Breast epithelium (tissue), 4 donors: Measurements from ENCODE around the gene GNAO1. TPM values are rescaled to one million over a fixed set of nuclear protein-coding genes. Genes with fewer than 3 reads are reported as not detected.

Experiments used
- DNase-seq, 2 donors: peaks; one replicate each; pipeline ENCODE4 v3.0.0-alpha.2; 2019; ENCODE audit warnings: low spot score in 2 of 2
- H3K27ac ChIP-seq, 2 donors: fragments of 200-600 bp; sonication (generic) in 1 of 2; one replicate each; pipeline ENCODE4 v1.5.1; 2016 to 2019; ENCODE audit warnings: mild to moderate bottlenecking in 1 of 2
- H3K27me3 ChIP-seq, 2 donors: fragments of 200-600 bp; sonication (generic) in 1 of 2; one replicate each; pipeline versions ENCODE4 v1.5.1 to v1.6.0; 2017 to 2019; ENCODE audit warnings: control low read depth in 1 of 2, mild to moderate bottlenecking in 1 of 2
- H3K36me3 ChIP-seq: fragments of 200-600 bp; one replicate; pipeline ENCODE4 v1.5.1; 2019
- H3K4me1 ChIP-seq, 2 donors: fragments of 200-600 bp; sonication (generic); one replicate each; pipeline ENCODE4 v1.5.1; 2016 to 2019; ENCODE audit warnings: control low read depth in 1 of 2
- H3K4me3 ChIP-seq, 3 donors: fragments of 200-600 bp; sonication (generic); 1 replicate in 2 of 3; 2 replicates in 1 of 3; pipeline ENCODE4 v1.5.1; 2016 to 2019; ENCODE audit warnings: mild to moderate bottlenecking in 3 of 3, moderate library complexity in 2 of 3
- H3K9me3 ChIP-seq, 2 donors: fragments of 200-600 bp; sonication (generic) in 1 of 2; one replicate each; pipeline ENCODE4 v1.5.1; 2016 to 2019; ENCODE audit warnings: control low read depth in 1 of 2
- CTCF ChIP-seq, 3 donors: fragments of 450-650 bp; IDR thresholded peaks; one replicate each; pipeline ENCODE4 v1.5.1; 2016 to 2017; ENCODE audit warnings: antibody characterized with exemption in 3 of 3, mild to moderate bottlenecking in 3 of 3, moderate library complexity in 3 of 3
- POLR2A ChIP-seq: fragments of 450-650 bp; IDR thresholded peaks from one replicate; pipeline ENCODE4 v1.6.1; 2016; ENCODE audit warnings: antibody characterized with exemption, mild to moderate bottlenecking, moderate library complexity
- POLR2AphosphoS5 ChIP-seq, 3 donors: sonication (generic); formaldehyde crosslinking; IDR thresholded peaks; one replicate each; pipeline ENCODE4 v1.6.1; 2017; ENCODE audit warnings: antibody characterized with exemption in 3 of 3
- intact Hi-C: fragments of 100-400 bp; cut with DNase I; formaldehyde crosslinking; loops from one replicate; pipeline ENCODE4 v1.15.1; 2023; ENCODE audit warnings: low total_unique reads
- total RNA-seq, 3 donors: library from RNA; depleted of rRNA; stranded (reverse); fragments of >200 nt; gene quantifications; one replicate each; pipeline ENCODE4 v1.1.0, GENCODE V29; 2016

The GNAO1 gene
- total RNA-seq, 3 donors from 2014 or later = 0.96 to 1.9 (median 0.98) TPM

- DNase-seq = peak; percentile 55 to 85
- intact Hi-C loops = no loop called here
- no peaks in the 10 kb centered on the region for H3K27me3 ChIP-seq
- H3K4me3 ChIP-seq = no peak overlapping the region
- TF ChIP-seq POLR2A (no peak), POLR2AphosphoS5 (IDR thresholded peaks at IDR 0.05) (no peak), CTCF (IDR thresholded peaks at IDR 0.05) (no peak)
- H3K36me3 ChIP-seq = no peaks in the 10 kb centered on the region
- H3K4me1 ChIP-seq = no peaks in the 10 kb centered on the region
- H3K9me3 ChIP-seq = no peaks in the 10 kb centered on the region
- H3K27ac ChIP-seq = peak overlapping the region; percentile 30 to 58
Measured at GRCh38 chr16:56246051-56246817, 54.9 kb downstream of the GNAO1 start.

- Histone ChIP-seq H3K36me3 (no peaks in the 10 kb centered on the region), H3K27me3 (no peaks in the 10 kb centered on the region), H3K9me3 (no peaks in the 10 kb centered on the region), H3K27ac (no peak overlapping the region), H3K4me1 (no peaks in the 10 kb centered on the region), H3K4me3 (no peak overlapping the region)
- DNase-seq = no peak
- intact Hi-C loops = no loop called here
- TF ChIP-seq POLR2A = no peak
- TF ChIP-seq CTCF (IDR thresholded peaks at IDR 0.05) = no peak
- no peak for TF ChIP-seq POLR2AphosphoS5 (IDR thresholded peaks at IDR 0.05)
Measured at GRCh38 chr16:56247018-56247417, 55.7 kb downstream of the GNAO1 start.

- TF ChIP-seq CTCF (IDR thresholded peaks at IDR 0.05) (no peak), POLR2AphosphoS5 (IDR thresholded peaks at IDR 0.05) (no peak)
- H3K27me3 ChIP-seq = no peaks in the 10 kb centered on the region
- DNase-seq = no peak
- H3K4me3 ChIP-seq = no peak overlapping the region
- intact Hi-C loops = no loop called here
- H3K4me1 ChIP-seq = no peaks in the 10 kb centered on the region
- H3K9me3 ChIP-seq = no peaks in the 10 kb centered on the region
- no peaks in the 10 kb centered on the region for H3K36me3 ChIP-seq
- no peak overlapping the region for H3K27ac ChIP-seq
Measured at GRCh38 chr16:56247808-56248207, 56.5 kb downstream of the GNAO1 start.

- H3K27ac ChIP-seq = no peak overlapping the region
Measured at GRCh38 chr16:56252835-56253234, 61.5 kb downstream of the GNAO1 start.

More at GRCh38 chr16:56252835-56253234, 61.5 kb downstream of the GNAO1 start:
- Histone ChIP-seq H3K9me3 (no peaks in the 10 kb centered on the region), H3K4me1 (no peaks in the 10 kb centered on the region), H3K4me3 (no peak overlapping the region), H3K27me3 (no peaks in the 10 kb centered on the region), H3K36me3 (no peaks in the 10 kb centered on the region)
- intact Hi-C loops = no loop called here
- DNase-seq = no peak
- no peak for TF ChIP-seq CTCF (IDR thresholded peaks at IDR 0.05)
- no peak for TF ChIP-seq POLR2A
- TF ChIP-seq POLR2AphosphoS5 (IDR thresholded peaks at IDR 0.05) = no peak
